Hepatocyte (in vitro differentiated cells): ENCODE measurements around the gene IL24.

Experiments
- EZH2 ChIP-seq: fragments of 200-600 bp; sonication (generic); IDR thresholded peaks from 2 replicates; pipeline ENCODE4 v1.6.1; 2016; ENCODE audit warnings: antibody characterized with exemption, mild to moderate bottlenecking, borderline replicate concordance
- TF ChIP-seq, protein P1 (sequence below): fragments of 200-600 bp; sonication (generic); IDR thresholded peaks from 2 replicates; pipeline ENCODE4 v1.5.1; 2016; ENCODE audit warnings: antibody characterized with exemption, mild to moderate bottlenecking; ENCODE audit not compliant: poor library complexity

DNA sequence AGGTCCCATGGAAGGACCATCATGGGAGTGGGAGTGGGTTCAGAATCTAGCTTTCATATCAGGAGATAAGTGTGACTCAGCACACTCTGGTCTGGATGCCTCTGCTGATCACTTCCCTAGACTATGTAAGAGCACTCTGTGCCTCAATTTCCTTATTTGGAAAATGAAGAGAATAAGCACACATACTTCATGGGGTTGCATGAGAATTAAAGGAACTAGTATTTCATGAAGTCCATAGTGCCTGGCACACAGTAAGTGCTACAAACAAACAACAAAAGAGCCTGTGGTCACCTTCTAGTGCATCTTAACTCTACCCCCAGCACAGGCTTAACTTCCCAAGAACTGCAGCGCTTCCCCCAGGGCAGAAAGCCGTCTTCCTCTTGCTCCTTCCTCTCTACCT lies 41.4 kb upstream of the IL24 start:
- TF ChIP-seq EZH2 = no peak
- TF ChIP-seq, protein P1, sequence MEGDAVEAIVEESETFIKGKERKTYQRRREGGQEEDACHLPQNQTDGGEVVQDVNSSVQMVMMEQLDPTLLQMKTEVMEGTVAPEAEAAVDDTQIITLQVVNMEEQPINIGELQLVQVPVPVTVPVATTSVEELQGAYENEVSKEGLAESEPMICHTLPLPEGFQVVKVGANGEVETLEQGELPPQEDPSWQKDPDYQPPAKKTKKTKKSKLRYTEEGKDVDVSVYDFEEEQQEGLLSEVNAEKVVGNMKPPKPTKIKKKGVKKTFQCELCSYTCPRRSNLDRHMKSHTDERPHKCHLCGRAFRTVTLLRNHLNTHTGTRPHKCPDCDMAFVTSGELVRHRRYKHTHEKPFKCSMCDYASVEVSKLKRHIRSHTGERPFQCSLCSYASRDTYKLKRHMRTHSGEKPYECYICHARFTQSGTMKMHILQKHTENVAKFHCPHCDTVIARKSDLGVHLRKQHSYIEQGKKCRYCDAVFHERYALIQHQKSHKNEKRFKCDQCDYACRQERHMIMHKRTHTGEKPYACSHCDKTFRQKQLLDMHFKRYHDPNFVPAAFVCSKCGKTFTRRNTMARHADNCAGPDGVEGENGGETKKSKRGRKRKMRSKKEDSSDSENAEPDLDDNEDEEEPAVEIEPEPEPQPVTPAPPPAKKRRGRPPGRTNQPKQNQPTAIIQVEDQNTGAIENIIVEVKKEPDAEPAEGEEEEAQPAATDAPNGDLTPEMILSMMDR = no peak
